MM.1S (cell line): ENCODE data around the gene RLN2.
"Not testable (repeated sequence)": the region's sequence is repeated elsewhere in the genome, so short reads cannot be mapped to it uniquely, and the experiment has no call there.

ENCODE experiments used
- DNase-seq: peaks from one replicate; pipeline ENCODE4 v3.0.0-alpha.2; 2015
- H2AFZ ChIP-seq: fragments of 300-600 bp; sonication (generic); 2 replicates; pipeline ENCODE4 v1.6.0; 2016; ENCODE audit warnings: antibody characterized with exemption, low read length
- H3F3A ChIP-seq: fragments of 300-600 bp; sonication (generic); 2 replicates; pipeline ENCODE4 v1.6.1; 2016; ENCODE audit warnings: mild to moderate bottlenecking, antibody characterized with exemption, low read length, moderate library complexity, mixed read lengths; ENCODE audit not compliant: insufficient read depth
- H3K27ac ChIP-seq: fragments of 300-600 bp; sonication (generic); 2 replicates; pipeline ENCODE4 v1.5.1; 2016; ENCODE audit warnings: mild to moderate bottlenecking, low read length
- H3K27me3 ChIP-seq: fragments of 300-600 bp; sonication (generic); replicated peaks from 2 replicates; pipeline ENCODE4 v1.6.0; 2016; ENCODE audit warnings: low read length; ENCODE audit not compliant: insufficient read depth
- H3K36me3 ChIP-seq: fragments of 300-600 bp; sonication (generic); replicated peaks from 2 replicates; pipeline ENCODE4 v1.6.1; 2016; ENCODE audit warnings: mild to moderate bottlenecking, low read length, mixed read lengths; ENCODE audit not compliant: insufficient read depth
- H3K4me1 ChIP-seq: fragments of 300-600 bp; sonication (generic); 2 replicates; pipeline ENCODE4 v1.6.1; 2016; ENCODE audit warnings: low read length, mixed read lengths
- H3K4me2 ChIP-seq: fragments of 300-600 bp; sonication (generic); 2 replicates; pipeline ENCODE4 v1.6.0; 2016; ENCODE audit warnings: low read depth, low read length
- H3K4me3 ChIP-seq: fragments of 300-600 bp; sonication (generic); 2 replicates; pipeline ENCODE4 v1.5.1; 2016; ENCODE audit warnings: low read length, mixed read lengths
- H3K79me2 ChIP-seq: fragments of 300-600 bp; sonication (generic); 2 replicates; pipeline ENCODE4 v1.6.1; 2016; ENCODE audit warnings: mixed run types, low read length, mixed read lengths
- H3K9ac ChIP-seq: fragments of 300-600 bp; sonication (generic); 2 replicates; pipeline ENCODE4 v1.6.1; 2016; ENCODE audit warnings: low read length, mixed read lengths
- H3K9me2 ChIP-seq: fragments of 300-600 bp; sonication (generic); replicated peaks from 2 replicates; pipeline ENCODE4 v1.6.1; 2016; ENCODE audit warnings: mild to moderate bottlenecking, low read length, mixed read lengths; ENCODE audit not compliant: insufficient read depth
- H3K9me3 ChIP-seq: fragments of 300-600 bp; sonication (generic); replicated peaks from 2 replicates; pipeline ENCODE4 v1.6.1; 2016; ENCODE audit warnings: mild to moderate bottlenecking, low read length, mixed read lengths; ENCODE audit not compliant: insufficient read depth
- H4K20me1 ChIP-seq: fragments of 300-600 bp; sonication (generic); 2 replicates; pipeline ENCODE4 v1.6.1; 2016; ENCODE audit warnings: mild to moderate bottlenecking, low read length, moderate library complexity, mixed read lengths; ENCODE audit not compliant: insufficient read depth
- CTCF ChIP-seq: fragments of 300-600 bp; sonication (generic); IDR thresholded peaks from 2 replicates; pipeline ENCODE4 v1.5.1; 2016; ENCODE audit warnings: antibody characterized with exemption, low read length, mixed read lengths
- EZH2 ChIP-seq: fragments of 300-600 bp; sonication (generic); optimal IDR thresholded peaks from 2 replicates; pipeline ENCODE3; 2017; ENCODE audit warnings: low read depth, mild to moderate bottlenecking, antibody characterized with exemption, low read length, mixed read lengths
- EZH2phosphoT487 ChIP-seq: fragments of 300-600 bp; sonication (generic); IDR thresholded peaks from 2 replicates; pipeline ENCODE4 v1.6.1; 2018; ENCODE audit warnings: antibody characterized with exemption, low read length

RLN2 gene

GRCh38 chr9:5336688-5337087 lies 32.2 kb upstream of the RLN2 start:
- peak overlapping the region; percentile 25; the same call in 1 of the 2 replicates for H3K27ac ChIP-seq
- peaks cover 11% of the 10 kb centered on the region for H3K4me1 ChIP-seq
- no peaks in the 10 kb centered on the region for H3K36me3 ChIP-seq
- no peak for TF ChIP-seq EZH2phosphoT487
- TF ChIP-seq CTCF = no peak
- no peak for TF ChIP-seq EZH2
- H3K9me2 ChIP-seq = no peaks in the 10 kb centered on the region
- H3K9ac ChIP-seq = no peak overlapping the region
- H3K4me2 ChIP-seq = peak overlapping the region; percentile 67
- peak; percentile 56 for DNase-seq
- no peaks in the 10 kb centered on the region for H3K27me3 ChIP-seq
- no peaks in the 10 kb centered on the region for H3K9me3 ChIP-seq
- H4K20me1 ChIP-seq = no peaks in the 10 kb centered on the region
- H2AFZ ChIP-seq = peak overlapping the region; percentile 21; the same call in 1 of the 2 replicates
- H3K79me2 ChIP-seq = no peaks in the 10 kb centered on the region
- peaks cover 4% of the 10 kb centered on the region; the same call in 1 of the 2 replicates for H3F3A ChIP-seq
- H3K4me3 ChIP-seq = 0 out of 2 replicates have a peak overlapping the region, but pooled peaks have one; percentile 14

- not testable (repeated sequence) for H3K79me2 ChIP-seq, H4K20me1 ChIP-seq, H3K36me3 ChIP-seq, H3K4me1 ChIP-seq, H3K9ac ChIP-seq, H3K9me3 ChIP-seq, H3K27me3 ChIP-seq, H3K4me3 ChIP-seq, H3K4me2 ChIP-seq, H2AFZ ChIP-seq, DNase-seq, H3F3A ChIP-seq, H3K9me2 ChIP-seq, H3K27ac ChIP-seq
Observed at GRCh38 chr9:5331276-5331675, 26.8 kb upstream of the RLN2 start.

- Histone ChIP-seq H3K9me3 (no peaks in the 10 kb centered on the region), H3K79me2 (no peaks in the 10 kb centered on the region), H3K4me3 (no peak overlapping the region), H3F3A (no peaks in the 10 kb centered on the region), H3K4me1 (no peaks in the 10 kb centered on the region), H3K9ac (no peak overlapping the region), H2AFZ (no peak overlapping the region), H3K4me2 (no peak overlapping the region), H3K36me3 (no peaks in the 10 kb centered on the region), H4K20me1 (no peaks in the 10 kb centered on the region), H3K9me2 (no peaks in the 10 kb centered on the region), H3K27me3 (no peaks in the 10 kb centered on the region), H3K27ac (no peak overlapping the region)
- TF ChIP-seq CTCF (no peak), EZH2 (no peak), EZH2phosphoT487 (no peak)
- DNase-seq = no peak
Observed at GRCh38 chr9:5326893-5327548, 22.5 kb upstream of the RLN2 start.

GRCh38 chr9:5326187-5326586 lies 21.7 kb upstream of the RLN2 start:
- Histone ChIP-seq H3K4me2 (no peak overlapping the region), H3K4me3 (no peak overlapping the region), H3F3A (no peaks in the 10 kb centered on the region)

GRCh38 chr9:5321601-5322000 lies 17.1 kb upstream of the RLN2 start:
- not testable (repeated sequence) for H3K9ac ChIP-seq, H3K36me3 ChIP-seq, H3K4me1 ChIP-seq, H3K27ac ChIP-seq, H3F3A ChIP-seq, H3K4me2 ChIP-seq, DNase-seq, H2AFZ ChIP-seq, H4K20me1 ChIP-seq, H3K79me2 ChIP-seq, H3K4me3 ChIP-seq, H3K27me3 ChIP-seq, H3K9me3 ChIP-seq, H3K9me2 ChIP-seq

More at GRCh38 chr9:5326187-5326586, 21.7 kb upstream of the RLN2 start:
- Histone ChIP-seq H3K27me3 (no peaks in the 10 kb centered on the region), H2AFZ (no peak overlapping the region), H3K4me1 (no peaks in the 10 kb centered on the region), H3K9me3 (no peaks in the 10 kb centered on the region), H3K27ac (no peak overlapping the region), H3K79me2 (no peaks in the 10 kb centered on the region), H3K36me3 (no peaks in the 10 kb centered on the region), H4K20me1 (no peaks in the 10 kb centered on the region), H3K9me2 (no peaks in the 10 kb centered on the region), H3K9ac (no peak overlapping the region)
- no peak for DNase-seq
- no peak for TF ChIP-seq CTCF
- TF ChIP-seq EZH2phosphoT487 = no peak
- no peak for TF ChIP-seq EZH2
